HCT116 (cell line): ENCODE data around the gene MEF2D. TPM values are rescaled to one million over a fixed set of nuclear protein-coding genes. Genes with fewer than 3 reads are reported as not detected.

Source experiments
- ATAC-seq: fragments of 200-7000 bp; cut with Tn5 transposase; 2 replicates; pipeline ENCODE4 v1.9.1; 2020; ENCODE audit warnings: mild to moderate bottlenecking, moderate library complexity
- BruUV-seq: library from RNA; stranded (reverse); fragments of 400-500 nt; replicated peaks from 2 replicates; lab custom pipeline; 2021; lab: Mats Ljungman, UMichigan
- CTCF ChIA-PET: fragments of 300-600 bp; sonication (Branson Sonifier 250); formaldehyde crosslinking; loops from one replicate; lab custom pipeline; 2021; ENCODE audit warnings: antibody characterized with exemption; lab: Charles Lee
- POLR2A ChIA-PET: fragments of 300-600, 350-600 bp; sonication (Branson Sonifier 250); formaldehyde crosslinking; loops from one replicate; lab custom pipeline; 2021; ENCODE audit warnings: antibody characterized with exemption; lab: Charles Lee
- RAD21 ChIA-PET, 2 experiments: fragments of 300-600 bp; sonication (Branson Sonifier 250); formaldehyde crosslinking; loops; one replicate each; lab custom pipeline; 2023; ENCODE audit warnings: low total read pairs in 2 of 2; ENCODE audit not compliant: uncharacterized antibody in 2 of 2, unreplicated experiment in 2 of 2, low non-redundant PET in 1 of 2; lab: Charles Lee
- DNase-seq: peaks from one replicate; pipeline ENCODE4 v3.0.0-alpha.2; 2010; ENCODE audit warnings: low read depth, low spot score
- H2AFZ ChIP-seq: fragments of 200-600 bp; shearing (Covaris generic), sonication (generic); 2 replicates; pipeline ENCODE4 v1.6.1; 2017; ENCODE audit warnings: low read depth, mixed run types, mixed read lengths, antibody characterized with exemption, low read length; ENCODE audit not compliant: poor library complexity, severe bottlenecking
- H3K27ac ChIP-seq: 2 replicates; pipeline ENCODE4 v1.5.1; 2012; ENCODE audit warnings: low read depth, low read length
- H3K27me3 ChIP-seq: fragments of 200-600 bp; sonication (generic); 2 replicates; pipeline ENCODE4 v1.6.1; 2016; ENCODE audit warnings: mixed run types, low read length, mixed read lengths; ENCODE audit not compliant: insufficient read depth
- H3K36me3 ChIP-seq, 2 experiments: fragments of 200-500 bp in 1 of 2; fragments of 200-600 bp in 1 of 2; sonication (Bioruptor generic) in 1 of 2; sonication (generic) in 1 of 2; 2 replicates each; pipeline versions ENCODE4 v1.5.1 to v1.6.1; 2014 to 2016; ENCODE audit warnings: low read length in 2 of 2, inconsistent platforms in 1 of 2, mixed read lengths in 1 of 2, mixed run types in 1 of 2; ENCODE audit not compliant: insufficient read depth in 2 of 2, control insufficient read depth in 1 of 2
- H3K4me1 ChIP-seq, 2 experiments: fragments of 200-600 bp in 1 of 2; sonication (generic) in 1 of 2; 2 replicates each; pipeline versions ENCODE4 v1.5.1 to v1.6.1; 2012 to 2017; ENCODE audit warnings: low read length in 2 of 2, inconsistent platforms in 1 of 2, mild to moderate bottlenecking in 1 of 2, mixed read lengths in 1 of 2, mixed run types in 1 of 2, moderate library complexity in 1 of 2; ENCODE audit not compliant: insufficient read depth in 2 of 2, control insufficient read depth in 1 of 2
- H3K4me2 ChIP-seq: fragments of 200-600 bp; sonication (generic); 2 replicates; pipeline ENCODE4 v1.6.1; 2017; ENCODE audit warnings: mixed run types, low read length, mixed read lengths
- H3K4me3 ChIP-seq, 2 experiments: fragments of 200-600 bp in 1 of 2; sonication (generic) in 1 of 2; replicated peaks in 1 of 2; 2 replicates each; pipeline ENCODE4 v1.5.1; 2011 to 2016; ENCODE audit warnings: low read length in 2 of 2, control low read depth in 1 of 2, low read depth in 1 of 2, mild to moderate bottlenecking in 1 of 2, mixed read lengths in 1 of 2, mixed run types in 1 of 2
- H3K79me2 ChIP-seq: fragments of 200-600 bp; sonication (generic); 2 replicates; pipeline ENCODE4 v1.6.1; 2017; ENCODE audit warnings: mild to moderate bottlenecking, mixed run types, low read length, moderate library complexity, mixed read lengths; ENCODE audit not compliant: insufficient read depth
- H3K9ac ChIP-seq: fragments of 200-600 bp; sonication (generic); 2 replicates; pipeline ENCODE4 v1.6.1; 2016; ENCODE audit warnings: low read length, mixed read lengths
- H3K9me2 ChIP-seq: fragments of 200-600 bp; sonication (generic), shearing (Covaris generic); 2 replicates; pipeline ENCODE4 v1.6.1; 2017; ENCODE audit warnings: mixed run types, mild to moderate bottlenecking, moderate library complexity; ENCODE audit not compliant: insufficient read depth
- H3K9me3 ChIP-seq, 2 experiments: fragments of 200-500 bp in 1 of 2; fragments of 200-600 bp in 1 of 2; sonication (Bioruptor generic) in 1 of 2; sonication (generic) in 1 of 2; 2 replicates each; pipeline ENCODE4 v1.6.1; 2014 to 2017; ENCODE audit warnings: low read length in 2 of 2, mixed read lengths in 2 of 2, inconsistent platforms in 1 of 2, low read depth in 1 of 2, mild to moderate bottlenecking in 1 of 2, mixed run types in 1 of 2, moderate library complexity in 1 of 2; ENCODE audit not compliant: control insufficient read depth in 1 of 2, insufficient read depth in 1 of 2
- H4K20me1 ChIP-seq: fragments of 200-600 bp; sonication (generic), shearing (Covaris generic); 2 replicates; pipeline ENCODE4 v1.6.1; 2017; ENCODE audit warnings: mixed run types, mild to moderate bottlenecking, moderate library complexity; ENCODE audit not compliant: insufficient read depth
- ATF3 ChIP-seq: IDR thresholded peaks from 2 replicates; pipeline ENCODE4 v1.6.1; 2012
- CBX3 ChIP-seq: IDR thresholded peaks from 2 replicates; pipeline ENCODE4 v1.6.1; 2012; ENCODE audit warnings: low read depth
- CEBPB ChIP-seq: IDR thresholded peaks from 2 replicates; pipeline ENCODE4 v1.6.1; 2012; ENCODE audit warnings: low read depth
- EZH2 ChIP-seq: fragments of 200-600 bp; sonication (generic); IDR thresholded peaks from 2 replicates; pipeline ENCODE4 v1.6.1; 2017; ENCODE audit warnings: antibody characterized with exemption, mixed run types
- FOSL1 ChIP-seq: IDR thresholded peaks from 2 replicates; pipeline ENCODE4 v1.6.1; 2012; ENCODE audit warnings: low read depth
- REST ChIP-seq: IDR thresholded peaks from 2 replicates; pipeline ENCODE4 v1.6.1; 2012; ENCODE audit warnings: low read depth
- SIN3A ChIP-seq: IDR thresholded peaks from 2 replicates; pipeline ENCODE4 v1.6.1; 2012; ENCODE audit warnings: low read depth
- SP1 ChIP-seq: IDR thresholded peaks from 2 replicates; pipeline ENCODE4 v1.6.1; 2012; ENCODE audit warnings: low read depth
- SRF ChIP-seq: IDR thresholded peaks from 2 replicates; pipeline ENCODE4 v1.6.1; 2012; ENCODE audit warnings: low read depth
- TCF7L2 ChIP-seq: IDR thresholded peaks from 2 replicates; pipeline ENCODE4 v1.7.0; 2011; ENCODE audit warnings: borderline replicate concordance, inconsistent platforms; ENCODE audit not compliant: insufficient read depth, insufficient read length; ENCODE audit errors: extremely low read depth
- ZFX ChIP-seq: fragments of 450-650 bp; IDR thresholded peaks from 2 replicates; pipeline ENCODE4 v1.6.1; 2017
- intact Hi-C: fragments of 100-400 bp; cut with micrococcal nuclease; formaldehyde crosslinking; loops from 2 replicates; pipeline ENCODE4 v1.10.0; 2022
- total RNA-seq: library from RNA; stranded (reverse); gene quantifications from one replicate; pipeline ENCODE4 v1.2.1, GENCODE V29; 2021; ENCODE audit not compliant: unreplicated experiment
- TF ChIP-seq, protein P1 (sequence below), 3 experiments: fragments of 200-600 bp in 1 of 3; sonication (generic) in 1 of 3; IDR thresholded peaks in 2 of 3; conservative IDR thresholded peaks in 1 of 3; 2 replicates each; pipeline ENCODE4 v1.5.1; 2012 to 2017; ENCODE audit warnings: low read depth in 2 of 3, low read length in 2 of 3, antibody characterized with exemption in 1 of 3, borderline replicate concordance in 1 of 3, control low read depth in 1 of 3, mild to moderate bottlenecking in 1 of 3, mixed read lengths in 1 of 3, mixed run types in 1 of 3, moderate library complexity in 1 of 3; ENCODE audit not compliant: insufficient read depth in 1 of 3

Gene MEF2D
- total RNA-seq, 1 experiment from 2014 or later, result 44.2 TPM

GRCh38 chr1:156455362-156455761 lies 45.2 kb downstream of the MEF2D start:
- H3K4me1 ChIP-seq, result peaks cover 13 to 26% of the 10 kb centered on the region in 2 experiments; a peak in 3 of 4 replicates
- ATAC-seq, result no peak

More at GRCh38 chr1:156455362-156455761, 45.2 kb downstream of the MEF2D start:
- H3K4me3 ChIP-seq, result no peak overlapping the region
- intact Hi-C loops, result no loop called here
- no peaks in the 10 kb centered on the region for H3K36me3 ChIP-seq
- no peak for DNase-seq
- no peaks in the 10 kb centered on the region for H3K79me2 ChIP-seq
- H3K4me2 ChIP-seq, result no peak overlapping the region
- H3K9ac ChIP-seq, result no peak overlapping the region
- no peak for TF ChIP-seq CEBPB
- TF ChIP-seq, protein P1, sequence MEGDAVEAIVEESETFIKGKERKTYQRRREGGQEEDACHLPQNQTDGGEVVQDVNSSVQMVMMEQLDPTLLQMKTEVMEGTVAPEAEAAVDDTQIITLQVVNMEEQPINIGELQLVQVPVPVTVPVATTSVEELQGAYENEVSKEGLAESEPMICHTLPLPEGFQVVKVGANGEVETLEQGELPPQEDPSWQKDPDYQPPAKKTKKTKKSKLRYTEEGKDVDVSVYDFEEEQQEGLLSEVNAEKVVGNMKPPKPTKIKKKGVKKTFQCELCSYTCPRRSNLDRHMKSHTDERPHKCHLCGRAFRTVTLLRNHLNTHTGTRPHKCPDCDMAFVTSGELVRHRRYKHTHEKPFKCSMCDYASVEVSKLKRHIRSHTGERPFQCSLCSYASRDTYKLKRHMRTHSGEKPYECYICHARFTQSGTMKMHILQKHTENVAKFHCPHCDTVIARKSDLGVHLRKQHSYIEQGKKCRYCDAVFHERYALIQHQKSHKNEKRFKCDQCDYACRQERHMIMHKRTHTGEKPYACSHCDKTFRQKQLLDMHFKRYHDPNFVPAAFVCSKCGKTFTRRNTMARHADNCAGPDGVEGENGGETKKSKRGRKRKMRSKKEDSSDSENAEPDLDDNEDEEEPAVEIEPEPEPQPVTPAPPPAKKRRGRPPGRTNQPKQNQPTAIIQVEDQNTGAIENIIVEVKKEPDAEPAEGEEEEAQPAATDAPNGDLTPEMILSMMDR (IDR thresholded peaks at IDR 0.05 in 2 of 3, conservative IDR thresholded peaks at IDR 0.05 in 1 of 3; ENCODE audit: borderline replicate concordance in 1 of 3, insufficient read depth in 1 of 3, low read depth in 2 of 3, low read length in 2 of 3), result no peak
- TF ChIP-seq SP1, result no peak
- no peak for TF ChIP-seq SRF
- TF ChIP-seq SIN3A, result no peak
- TF ChIP-seq ATF3, result no peak
- TF ChIP-seq ZFX, result no peak
- no peak for TF ChIP-seq TCF7L2
- TF ChIP-seq CBX3, result no peak
- TF ChIP-seq FOSL1, result no peak
- no peak for TF ChIP-seq REST
- TF ChIP-seq EZH2, result no peak
- ChIA-PET RAD21 (no interaction called here), POLR2A (interaction anchor here (0.7 kb wide), 1 partner anchor 87 kb away, joined by 7 read pairs; no protein-coding TSS in a partner anchor), CTCF (interaction anchor here (0.6 to 1.2 kb wide), 3 partner anchors 10 to 313 kb away, joined by 3 to 4 read pairs (median 3); no protein-coding TSS in a partner anchor)
- BruUV-seq, result no TSS peak
- H3K9me2 ChIP-seq, result no peaks in the 10 kb centered on the region
- H4K20me1 ChIP-seq, result no peaks in the 10 kb centered on the region
- H2AFZ ChIP-seq, result no peak overlapping the region
- H3K27me3 ChIP-seq, result no peaks in the 10 kb centered on the region
- H3K9me3 ChIP-seq, result no peaks in the 10 kb centered on the region
- no peak overlapping the region for H3K27ac ChIP-seq
